Stimulated activated naive CD8-positive, alpha-beta T cell treated with anti-CD3 and anti-CD28 coated beads, Interleukin-15, amount 100 ng/mL, for 72 hours (primary cell): ENCODE data around the gene CELF4.
A peak's percentile ranks its signal among the peaks of the same experiment; 100 is the strongest.

ENCODE experiments used
- ATAC-seq: fragments of 150-1000 bp; cut with Tn5 transposase; 2 replicates; pipeline ENCODE4 v1.10.0; 2021; ENCODE audit warnings: mild to moderate bottlenecking, moderate library complexity
- DNase-seq, 2 donors: peaks; one replicate each; pipeline ENCODE4 v3.0.0; 2021 to 2022
- H3K27ac Mint-ChIP-seq, 2 donors: one replicate each; pipeline ENCODE4 v1.8.0; 2022; ENCODE audit warnings: mild to moderate bottlenecking in 2 of 2, mixed read lengths in 2 of 2, moderate library complexity in 2 of 2
- H3K27me3 Mint-ChIP-seq: one replicate; pipeline ENCODE4 v1.8.0; 2022; ENCODE audit warnings: mixed read lengths
- H3K4me1 Mint-ChIP-seq: one replicate; pipeline ENCODE4 v1.8.0; 2022; ENCODE audit warnings: mild to moderate bottlenecking, mixed read lengths
- H3K4me3 Mint-ChIP-seq, 2 donors: one replicate each; pipeline ENCODE4 v1.8.0; 2022; ENCODE audit warnings: mild to moderate bottlenecking in 2 of 2, mixed read lengths in 2 of 2, moderate library complexity in 1 of 2
- H3K9me3 Mint-ChIP-seq, 2 donors: one replicate each; pipeline ENCODE4 v1.8.0; 2022; ENCODE audit warnings: mixed read lengths in 2 of 2

The CELF4 gene

GRCh38 chr18:37505321-37505720, 60.3 kb downstream of the CELF4 start:
- Mint-ChIP-seq H3K4me3 (no peak overlapping the region), H3K27me3 (no peaks in the 10 kb centered on the region)

GRCh38 chr18:37502601-37503000, 63.0 kb downstream of the CELF4 start:
- Mint-ChIP-seq H3K4me1 (no peaks in the 10 kb centered on the region), H3K27me3 (peaks cover 15% of the 10 kb centered on the region), H3K27ac (peak overlapping the region in 1 of 2 donors; percentile 76), H3K9me3 (no peaks in the 10 kb centered on the region), H3K4me3 (no peak overlapping the region)
- no peak for DNase-seq
- peak; percentile 7 for ATAC-seq

More at GRCh38 chr18:37505321-37505720, 60.3 kb downstream of the CELF4 start:
- Mint-ChIP-seq H3K4me1 (no peaks in the 10 kb centered on the region), H3K9me3 (peaks cover 5 to 10% of the 10 kb centered on the region in 2 donors), H3K27ac (peak overlapping the region in 1 of 2 donors; percentile 30)
- DNase-seq (no peak), ATAC-seq (no peak)

DNA sequence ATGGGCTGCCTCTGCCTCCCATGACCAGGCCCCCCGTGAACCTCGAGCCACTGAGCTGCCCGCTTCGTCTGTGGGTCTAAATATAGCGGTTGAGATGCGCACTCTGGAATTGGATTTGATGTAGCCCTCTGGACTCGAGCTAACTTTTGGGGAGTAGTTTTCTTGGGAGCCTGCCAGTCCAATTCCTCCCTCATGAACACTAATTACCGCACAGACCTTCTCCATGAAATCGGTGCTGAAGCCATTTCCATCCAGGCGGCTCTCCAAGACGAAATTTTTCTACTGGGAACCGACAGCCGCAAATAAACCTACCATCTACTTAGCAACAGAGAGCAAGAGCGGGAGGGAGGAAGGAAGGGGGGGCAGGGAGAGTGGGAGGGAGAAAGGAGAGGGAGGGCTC, 63.6 kb downstream of the CELF4 start:
- no peak for ATAC-seq
- H3K27ac Mint-ChIP-seq = no peak overlapping the region
- H3K4me3 Mint-ChIP-seq = no peak overlapping the region
- peaks cover 15% of the 10 kb centered on the region for H3K27me3 Mint-ChIP-seq
- no peaks in the 10 kb centered on the region for H3K9me3 Mint-ChIP-seq
- no peaks in the 10 kb centered on the region for H3K4me1 Mint-ChIP-seq
- DNase-seq = no peak

- no peak overlapping the region for H3K27ac Mint-ChIP-seq
These were observed 64.5 kb downstream of the CELF4 start for GRCh38 chr18:37501136-37501535.

DNA sequence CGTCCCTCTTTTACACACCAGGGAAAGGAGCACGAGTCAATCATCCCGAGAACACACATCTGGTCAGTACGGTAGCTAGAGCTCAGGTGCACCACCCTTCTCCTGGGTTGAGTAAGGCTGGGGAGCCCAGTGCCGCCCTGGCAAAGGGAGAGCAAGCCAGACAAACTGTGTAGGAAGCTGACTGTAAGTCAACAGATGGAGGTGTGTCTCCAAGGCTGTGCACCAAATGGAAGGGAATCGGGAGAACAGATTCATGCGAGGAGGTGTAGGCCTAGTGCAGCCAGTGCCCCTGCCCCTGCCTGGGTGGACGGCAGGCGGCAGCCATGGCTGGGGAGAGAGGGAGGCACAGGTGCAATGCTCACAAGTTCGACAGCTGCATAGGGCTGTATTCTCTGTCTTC, 65.7 kb downstream of the CELF4 start:
- no peak overlapping the region for H3K4me3 Mint-ChIP-seq
- no peak overlapping the region for H3K27ac Mint-ChIP-seq
- H3K27me3 Mint-ChIP-seq = peaks cover 15% of the 10 kb centered on the region
- no peaks in the 10 kb centered on the region for H3K9me3 Mint-ChIP-seq
- DNase-seq (no peak), ATAC-seq (no peak)
- no peaks in the 10 kb centered on the region for H3K4me1 Mint-ChIP-seq

More at GRCh38 chr18:37501136-37501535, 64.5 kb downstream of the CELF4 start:
- ATAC-seq = no peak
- H3K9me3 Mint-ChIP-seq = no peaks in the 10 kb centered on the region
- DNase-seq = no peak
- peaks cover 15% of the 10 kb centered on the region for H3K27me3 Mint-ChIP-seq
- H3K4me3 Mint-ChIP-seq = no peak overlapping the region
- no peaks in the 10 kb centered on the region for H3K4me1 Mint-ChIP-seq

DNA sequence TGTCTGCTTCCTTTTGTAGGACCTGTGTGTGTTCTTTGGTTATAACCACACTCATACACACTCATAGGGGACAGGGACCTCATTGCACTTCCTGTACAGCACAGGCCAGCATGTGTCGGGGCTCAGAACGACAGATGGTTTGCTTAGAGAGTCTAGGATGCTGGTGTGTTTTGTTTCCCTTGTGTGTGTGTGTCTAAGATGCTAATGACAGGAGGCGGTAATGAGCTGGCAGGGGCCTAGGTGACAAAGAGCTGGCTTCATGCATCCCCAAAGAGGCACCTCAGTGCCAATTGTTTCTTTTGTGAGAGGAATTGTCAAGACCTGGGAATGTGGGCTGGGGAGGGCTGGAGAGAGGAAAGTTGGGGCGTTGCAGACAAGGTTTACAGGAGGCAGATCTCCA, 66.6 kb downstream of the CELF4 start:
- no peaks in the 10 kb centered on the region for H3K4me1 Mint-ChIP-seq
- H3K9me3 Mint-ChIP-seq = no peaks in the 10 kb centered on the region
- DNase-seq (no peak), ATAC-seq (no peak)
- H3K4me3 Mint-ChIP-seq = no peak overlapping the region
- no peak overlapping the region for H3K27ac Mint-ChIP-seq
- peaks cover 15% of the 10 kb centered on the region for H3K27me3 Mint-ChIP-seq

- Mint-ChIP-seq H3K9me3 (no peaks in the 10 kb centered on the region), H3K4me3 (no peak overlapping the region), H3K27ac (no peak overlapping the region), H3K4me1 (no peaks in the 10 kb centered on the region), H3K27me3 (peaks cover 21% of the 10 kb centered on the region)
- ATAC-seq (no peak), DNase-seq (no peak)
These were observed 67.6 kb downstream of the CELF4 start for GRCh38 chr18:37497853-37498518.

DNA sequence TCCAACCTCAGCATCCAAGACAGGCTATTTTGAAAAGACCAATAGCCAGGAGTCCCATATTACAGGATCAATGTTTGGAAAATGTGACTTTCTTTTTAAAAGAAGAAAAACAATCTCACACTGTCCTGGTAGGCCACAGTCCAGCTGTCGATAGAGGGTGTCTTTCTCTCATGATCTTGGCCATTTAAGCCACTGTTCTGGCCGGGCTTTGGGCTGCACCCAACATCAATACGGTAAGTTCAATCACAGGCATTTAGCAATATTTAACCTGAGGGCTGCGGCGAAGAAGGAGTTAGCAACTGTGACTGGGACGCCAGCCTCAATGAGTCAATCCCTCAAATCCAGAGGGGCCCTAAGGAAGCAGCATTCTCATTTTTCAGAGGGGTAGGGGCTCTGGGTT, 69.0 kb downstream of the CELF4 start:
- peaks cover 35% of the 10 kb centered on the region for H3K27me3 Mint-ChIP-seq
- H3K27ac Mint-ChIP-seq = no peak overlapping the region
- no peaks in the 10 kb centered on the region for H3K9me3 Mint-ChIP-seq
- H3K4me1 Mint-ChIP-seq = no peaks in the 10 kb centered on the region
- ATAC-seq (no peak), DNase-seq (no peak)
- H3K4me3 Mint-ChIP-seq = no peak overlapping the region

DNA sequence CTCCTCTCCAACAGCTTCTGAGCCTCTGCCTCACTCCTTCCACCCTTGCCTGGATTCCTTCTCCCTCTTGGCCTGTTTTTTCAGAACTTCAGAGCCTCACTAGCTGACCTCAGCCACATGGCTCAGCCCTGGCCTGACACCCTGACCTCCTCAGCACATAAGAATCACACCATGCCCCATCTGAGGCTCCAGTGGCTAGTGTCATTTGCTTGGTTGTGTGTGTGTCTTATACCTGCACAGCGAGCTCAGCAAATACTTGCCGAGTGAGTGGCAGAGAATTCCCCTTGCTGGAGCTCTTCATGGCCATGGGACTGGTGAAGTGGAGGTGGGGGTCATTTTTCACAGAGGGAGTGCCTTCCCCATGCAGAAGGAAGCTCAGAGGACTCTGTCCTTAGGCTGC, 70.2 kb downstream of the CELF4 start:
- Mint-ChIP-seq H3K4me3 (no peak overlapping the region), H3K4me1 (no peaks in the 10 kb centered on the region), H3K27ac (no peak overlapping the region), H3K9me3 (no peaks in the 10 kb centered on the region), H3K27me3 (peaks cover 47% of the 10 kb centered on the region)
- DNase-seq (no peak), ATAC-seq (no peak)

DNA sequence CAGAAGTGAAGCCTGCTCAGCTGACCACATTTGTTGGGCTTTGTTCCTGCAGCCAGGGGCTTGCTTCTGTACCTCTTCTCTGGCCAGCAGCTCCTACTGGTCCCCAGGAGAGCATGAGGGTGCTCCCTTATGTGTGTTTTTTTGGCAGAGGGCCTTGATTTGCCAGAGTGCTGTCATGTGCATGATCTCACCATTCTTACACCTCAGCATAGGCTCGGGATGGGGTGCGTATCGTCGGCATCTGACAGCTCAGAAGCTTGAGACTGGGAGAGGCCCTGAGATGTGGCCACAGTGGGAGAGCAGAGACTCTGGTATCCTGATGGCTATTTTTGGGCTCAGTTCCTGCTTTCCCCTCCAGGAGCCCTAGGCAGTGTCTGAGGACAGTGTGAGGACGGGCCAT, 71.2 kb downstream of the CELF4 start:
- Mint-ChIP-seq H3K27ac (no peak overlapping the region), H3K9me3 (no peaks in the 10 kb centered on the region), H3K27me3 (peaks cover 45% of the 10 kb centered on the region), H3K4me3 (no peak overlapping the region), H3K4me1 (no peaks in the 10 kb centered on the region)
- no peak for ATAC-seq
- DNase-seq = no peak

- ATAC-seq (no peak), DNase-seq (no peak)
- no peaks in the 10 kb centered on the region for H3K4me1 Mint-ChIP-seq
- H3K27me3 Mint-ChIP-seq = peaks cover 47% of the 10 kb centered on the region
- peak overlapping the region in 1 of 2 donors; percentile 7 for H3K27ac Mint-ChIP-seq
- no peaks in the 10 kb centered on the region for H3K9me3 Mint-ChIP-seq
- H3K4me3 Mint-ChIP-seq = no peak overlapping the region
These were observed 72.2 kb downstream of the CELF4 start for GRCh38 chr18:37493352-37493935.

GRCh38 chr18:37492952-37493351, 72.6 kb downstream of the CELF4 start:
- Mint-ChIP-seq H3K4me1 (no peaks in the 10 kb centered on the region), H3K9me3 (no peaks in the 10 kb centered on the region), H3K4me3 (no peak overlapping the region), H3K27ac (peak overlapping the region in 1 of 2 donors; percentile 7), H3K27me3 (peaks cover 52% of the 10 kb centered on the region)
- no peak for DNase-seq
- ATAC-seq = no peak

- Mint-ChIP-seq H3K4me3 (no peak overlapping the region), H3K27me3 (peaks cover 66% of the 10 kb centered on the region), H3K9me3 (no peaks in the 10 kb centered on the region), H3K4me1 (no peaks in the 10 kb centered on the region), H3K27ac (no peak overlapping the region)
- DNase-seq = no peak
- no peak for ATAC-seq
These were observed 74.1 kb downstream of the CELF4 start for GRCh38 chr18:37491526-37491925.

- Mint-ChIP-seq H3K9me3 (no peaks in the 10 kb centered on the region), H3K27ac (no peak overlapping the region), H3K4me3 (no peak overlapping the region), H3K27me3 (peaks cover 78% of the 10 kb centered on the region), H3K4me1 (peaks cover 8% of the 10 kb centered on the region)
- ATAC-seq (no peak), DNase-seq (no peak)
These were observed 75.6 kb downstream of the CELF4 start for GRCh38 chr18:37489998-37490397.

GRCh38 chr18:37489011-37489410, 76.6 kb downstream of the CELF4 start:
- Mint-ChIP-seq H3K27ac (no peak overlapping the region), H3K27me3 (peaks cover 87% of the 10 kb centered on the region), H3K4me3 (no peak overlapping the region), H3K4me1 (peaks cover 8% of the 10 kb centered on the region), H3K9me3 (no peaks in the 10 kb centered on the region)
- ATAC-seq (no peak), DNase-seq (no peak)

DNA sequence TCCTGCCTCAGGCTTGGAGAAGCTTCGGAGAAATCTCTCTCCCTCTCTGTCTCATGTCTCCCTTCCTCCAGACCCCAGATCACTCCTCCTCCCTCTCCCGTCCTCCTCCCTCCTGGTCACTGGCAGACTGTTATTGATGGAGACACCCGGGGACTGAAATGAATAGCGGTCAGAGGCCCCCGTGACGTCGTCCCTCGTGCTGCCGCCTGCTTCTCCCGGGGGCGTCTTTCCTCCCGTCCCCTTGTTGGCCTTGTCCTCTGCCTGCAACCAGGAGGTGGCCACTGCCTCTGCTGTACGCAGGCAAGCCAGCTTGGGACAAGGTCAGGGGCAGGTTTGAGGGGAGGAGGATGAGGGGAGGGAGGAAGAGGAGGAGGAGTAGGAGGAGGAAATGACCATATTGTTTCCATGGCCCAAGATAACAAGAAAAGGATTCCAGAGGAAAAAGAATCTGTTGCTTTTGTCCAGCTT, 78.2 kb downstream of the CELF4 start:
- peaks cover 8% of the 10 kb centered on the region for H3K4me1 Mint-ChIP-seq
- no peak for ATAC-seq
- no peak overlapping the region for H3K4me3 Mint-ChIP-seq
- H3K9me3 Mint-ChIP-seq = no peaks in the 10 kb centered on the region
- H3K27ac Mint-ChIP-seq = no peak overlapping the region
- no peak for DNase-seq
- peaks cover 92% of the 10 kb centered on the region for H3K27me3 Mint-ChIP-seq

GRCh38 chr18:37486848-37487247, 78.8 kb downstream of the CELF4 start:
- no peak overlapping the region for H3K4me3 Mint-ChIP-seq
- DNase-seq (no peak), ATAC-seq (no peak)
- no peaks in the 10 kb centered on the region for H3K9me3 Mint-ChIP-seq
- peaks cover 92% of the 10 kb centered on the region for H3K27me3 Mint-ChIP-seq
- no peak overlapping the region for H3K27ac Mint-ChIP-seq
- peaks cover 8% of the 10 kb centered on the region for H3K4me1 Mint-ChIP-seq
